Caco-2 (cell line): ENCODE measurements around the gene HNRNPDL. TPM values are rescaled to one million over a fixed set of nuclear protein-coding genes. Genes with fewer than 3 reads are reported as not detected.

ENCODE experiments used
- BruUV-seq: library from RNA; stranded (reverse); fragments of 400-500 nt; replicated peaks from 2 replicates; lab custom pipeline; 2021; lab: Mats Ljungman, UMichigan
- CTCF ChIA-PET: fragments of 300-600 bp; sonication (Branson Sonifier 250); formaldehyde crosslinking; loops from one replicate; lab custom pipeline; 2022; ENCODE audit warnings: antibody characterized with exemption; lab: Charles Lee
- POLR2A ChIA-PET: fragments of 300-600 bp; sonication (Branson Sonifier 250); formaldehyde crosslinking; loops from one replicate; lab custom pipeline; 2022; ENCODE audit warnings: antibody characterized with exemption; lab: Charles Lee
- DNase-seq, 2 experiments: peaks; one replicate each; pipeline versions ENCODE4 v3.0.0 to v3.0.0-alpha.2; 2020 to 2022
- H3K27me3 ChIP-seq: replicated peaks from 2 replicates; pipeline ENCODE4 v1.6.0; 2011; ENCODE audit warnings: low read length; ENCODE audit not compliant: control insufficient read depth, insufficient read depth
- H3K36me3 ChIP-seq: 2 replicates; pipeline ENCODE4 v1.5.1; 2011; ENCODE audit warnings: low read length; ENCODE audit not compliant: control insufficient read depth, insufficient read depth
- H3K4me1 ChIP-seq: fragments of 250-450 bp; sonication (Bioruptor Pico); 2 replicates; pipeline ENCODE4 v1.5.1; 2020; ENCODE audit warnings: mild to moderate bottlenecking
- H3K4me3 ChIP-seq: 2 replicates; pipeline ENCODE4 v1.5.1; 2011; ENCODE audit warnings: low read depth, mild to moderate bottlenecking, control low read depth, low read length
- H3K9me3 ChIP-seq: fragments of 250-450 bp; sonication (Bioruptor Pico); 2 replicates; pipeline ENCODE4 v1.5.1; 2020; ENCODE audit warnings: mild to moderate bottlenecking, moderate library complexity
- H3K27ac Mint-ChIP-seq: one replicate; pipeline ENCODE4 v1.8.0; 2022; ENCODE audit warnings: mixed read lengths; ENCODE audit not compliant: unreplicated experiment
- H3K27me3 Mint-ChIP-seq: one replicate; pipeline ENCODE4 v1.8.0; 2022; ENCODE audit warnings: mixed read lengths; ENCODE audit not compliant: insufficient read depth, unreplicated experiment
- H3K36me3 Mint-ChIP-seq: one replicate; pipeline ENCODE4 v1.8.0; 2022; ENCODE audit warnings: mild to moderate bottlenecking, mixed read lengths; ENCODE audit not compliant: insufficient read depth, unreplicated experiment
- H3K4me1 Mint-ChIP-seq: one replicate; pipeline ENCODE4 v1.8.0; 2022; ENCODE audit warnings: low read depth, mixed read lengths; ENCODE audit not compliant: unreplicated experiment
- H3K4me3 Mint-ChIP-seq: one replicate; pipeline ENCODE4 v1.8.0; 2022; ENCODE audit warnings: mild to moderate bottlenecking, moderate library complexity, mixed read lengths; ENCODE audit not compliant: unreplicated experiment
- H3K9me3 Mint-ChIP-seq: one replicate; pipeline ENCODE4 v1.8.0; 2022; ENCODE audit warnings: mixed read lengths; ENCODE audit not compliant: unreplicated experiment
- CTCF ChIP-seq, 2 experiments: fragments of 200-600 bp in 1 of 2; IDR thresholded peaks; 1 replicate in 1 of 2; 2 replicates in 1 of 2; pipeline versions ENCODE4 v1.5.1 to v1.8.0; 2011 to 2022; ENCODE audit warnings: antibody characterized with exemption in 1 of 2, control low read depth in 1 of 2, inconsistent platforms in 1 of 2, low read depth in 1 of 2, low read length in 1 of 2, mild to moderate bottlenecking in 1 of 2, moderate library complexity in 1 of 2; ENCODE audit not compliant: insufficient read depth in 1 of 2, severe bottlenecking in 1 of 2, unreplicated experiment in 1 of 2
- intact Hi-C: fragments of 100-400 bp; cut with micrococcal nuclease; formaldehyde crosslinking; loops from one replicate; pipeline ENCODE4 v1.10.0; 2022; ENCODE audit not compliant: unreplicated experiment
- total RNA-seq: library from RNA; stranded (reverse); gene quantifications from 2 replicates; pipeline ENCODE4 v1.2.3, GENCODE V29; 2022

Gene HNRNPDL
- total RNA-seq, 1 experiment from 2014 or later, result 341 TPM

GRCh38 chr4:82381661-82382296 lies 48.5 kb downstream of the HNRNPDL start:
- no peaks in the 10 kb centered on the region for H3K36me3 Mint-ChIP-seq
- no peaks in the 10 kb centered on the region for H3K27me3 ChIP-seq
- H3K4me1 ChIP-seq, result no peaks in the 10 kb centered on the region
- H3K4me3 Mint-ChIP-seq, result no peak overlapping the region
- TF ChIP-seq CTCF (IDR thresholded peaks at IDR 0.05; ENCODE audit: insufficient read depth in 1 of 2, low read depth in 1 of 2, low read length in 1 of 2, severe bottlenecking in 1 of 2, unreplicated experiment in 1 of 2), result no peak
- ChIA-PET CTCF (no interaction called here), POLR2A (no interaction called here)
- no peak for DNase-seq
- H3K9me3 ChIP-seq, result no peaks in the 10 kb centered on the region
- BruUV-seq, result no TSS peak
- no peaks in the 10 kb centered on the region for H3K36me3 ChIP-seq
- no peaks in the 10 kb centered on the region for H3K4me1 Mint-ChIP-seq
- H3K27me3 Mint-ChIP-seq, result no peaks in the 10 kb centered on the region
- H3K4me3 ChIP-seq, result no peak overlapping the region
- H3K27ac Mint-ChIP-seq, result no peak overlapping the region
- H3K9me3 Mint-ChIP-seq, result peaks cover 12% of the 10 kb centered on the region
- intact Hi-C loops, result no loop called here

- Mint-ChIP-seq H3K36me3 (no peaks in the 10 kb centered on the region), H3K4me3 (no peak overlapping the region), H3K9me3 (peaks cover 11% of the 10 kb centered on the region), H3K27me3 (no peaks in the 10 kb centered on the region), H3K4me1 (no peaks in the 10 kb centered on the region), H3K27ac (no peak overlapping the region)
- Histone ChIP-seq H3K4me3 (no peak overlapping the region), H3K4me1 (no peaks in the 10 kb centered on the region), H3K36me3 (no peaks in the 10 kb centered on the region), H3K27me3 (no peaks in the 10 kb centered on the region), H3K9me3 (no peaks in the 10 kb centered on the region)
- DNase-seq, result no peak
- TF ChIP-seq CTCF (IDR thresholded peaks at IDR 0.05; ENCODE audit: insufficient read depth in 1 of 2, low read depth in 1 of 2, low read length in 1 of 2, severe bottlenecking in 1 of 2, unreplicated experiment in 1 of 2), result no peak
- intact Hi-C loops, result no loop called here
- no TSS peak for BruUV-seq
- POLR2A ChIA-PET, result no interaction called here
- CTCF ChIA-PET, result no interaction called here
Measured at GRCh38 chr4:82381235-82381634, 49.0 kb downstream of the HNRNPDL start.

GRCh38 chr4:82380831-82381230 lies 49.4 kb downstream of the HNRNPDL start:
- H3K27me3 Mint-ChIP-seq, result no peaks in the 10 kb centered on the region
- DNase-seq, result no peak
- intact Hi-C loops, result no loop called here
- no peaks in the 10 kb centered on the region for H3K4me1 Mint-ChIP-seq
- no TSS peak for BruUV-seq
- peaks cover 7% of the 10 kb centered on the region for H3K9me3 Mint-ChIP-seq
- peaks cover 2% of the 10 kb centered on the region; the same call in 1 of the 2 replicates for H3K4me1 ChIP-seq
- H3K36me3 ChIP-seq, result no peaks in the 10 kb centered on the region
- H3K4me3 Mint-ChIP-seq, result no peak overlapping the region
- no peak overlapping the region for H3K4me3 ChIP-seq
- no peaks in the 10 kb centered on the region for H3K27me3 ChIP-seq
- TF ChIP-seq CTCF (IDR thresholded peaks at IDR 0.05; ENCODE audit: insufficient read depth in 1 of 2, low read depth in 1 of 2, low read length in 1 of 2, severe bottlenecking in 1 of 2, unreplicated experiment in 1 of 2), result no peak
- H3K36me3 Mint-ChIP-seq, result no peaks in the 10 kb centered on the region
- no peaks in the 10 kb centered on the region for H3K9me3 ChIP-seq
- ChIA-PET CTCF (no interaction called here), POLR2A (no interaction called here)
- no peak overlapping the region for H3K27ac Mint-ChIP-seq
